Measurements from ENCODE around the gene CBARP. TPM values are rescaled to one million over a fixed set of nuclear protein-coding genes. Genes with fewer than 3 reads are reported as not detected.
A peak's percentile ranks its signal among the peaks of the same experiment; 100 is the strongest.

CBARP gene
- total RNA-seq, 1 experiment from 2014 or later = 23.8 TPM

DNA sequence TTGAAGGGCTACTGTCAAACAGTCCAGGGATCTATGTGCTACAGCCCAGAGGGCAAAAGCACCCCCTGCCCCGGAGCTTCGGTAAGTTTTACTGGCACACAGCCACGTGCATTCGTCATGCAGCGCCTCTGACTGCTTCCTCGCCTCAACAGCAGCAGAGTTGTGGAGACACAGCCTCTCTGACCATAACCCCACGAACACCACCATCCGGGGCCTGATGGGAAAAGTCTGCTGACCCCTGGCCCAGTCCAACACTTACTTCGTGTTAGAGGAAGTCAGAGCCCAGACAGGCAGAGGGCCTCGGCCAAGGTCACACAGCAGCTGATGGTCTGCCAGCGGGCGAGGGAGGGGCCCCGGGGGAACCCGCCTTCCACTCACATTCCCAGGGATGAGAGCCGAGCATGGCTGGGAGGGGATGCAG lies 5.1 kb downstream of the CBARP start (continued):
- no peak for TF ChIP-seq SP1 (IDR thresholded peaks at IDR 0.05; ENCODE audit: low read depth)
- TF ChIP-seq, protein P1, sequence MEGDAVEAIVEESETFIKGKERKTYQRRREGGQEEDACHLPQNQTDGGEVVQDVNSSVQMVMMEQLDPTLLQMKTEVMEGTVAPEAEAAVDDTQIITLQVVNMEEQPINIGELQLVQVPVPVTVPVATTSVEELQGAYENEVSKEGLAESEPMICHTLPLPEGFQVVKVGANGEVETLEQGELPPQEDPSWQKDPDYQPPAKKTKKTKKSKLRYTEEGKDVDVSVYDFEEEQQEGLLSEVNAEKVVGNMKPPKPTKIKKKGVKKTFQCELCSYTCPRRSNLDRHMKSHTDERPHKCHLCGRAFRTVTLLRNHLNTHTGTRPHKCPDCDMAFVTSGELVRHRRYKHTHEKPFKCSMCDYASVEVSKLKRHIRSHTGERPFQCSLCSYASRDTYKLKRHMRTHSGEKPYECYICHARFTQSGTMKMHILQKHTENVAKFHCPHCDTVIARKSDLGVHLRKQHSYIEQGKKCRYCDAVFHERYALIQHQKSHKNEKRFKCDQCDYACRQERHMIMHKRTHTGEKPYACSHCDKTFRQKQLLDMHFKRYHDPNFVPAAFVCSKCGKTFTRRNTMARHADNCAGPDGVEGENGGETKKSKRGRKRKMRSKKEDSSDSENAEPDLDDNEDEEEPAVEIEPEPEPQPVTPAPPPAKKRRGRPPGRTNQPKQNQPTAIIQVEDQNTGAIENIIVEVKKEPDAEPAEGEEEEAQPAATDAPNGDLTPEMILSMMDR (IDR thresholded peaks at IDR 0.05 in 2 of 3, conservative IDR thresholded peaks at IDR 0.05 in 1 of 3; ENCODE audit: borderline replicate concordance in 1 of 3, insufficient read depth in 1 of 3, low read depth in 2 of 3, low read length in 2 of 3) = no peak
- no peak for TF ChIP-seq SIN3A (IDR thresholded peaks at IDR 0.05; ENCODE audit: low read depth)
- TF ChIP-seq YY1 (IDR thresholded peaks at IDR 0.05; ENCODE audit: extremely low read depth, insufficient replicate concordance, low read depth, low read length) = no peak

DNA sequence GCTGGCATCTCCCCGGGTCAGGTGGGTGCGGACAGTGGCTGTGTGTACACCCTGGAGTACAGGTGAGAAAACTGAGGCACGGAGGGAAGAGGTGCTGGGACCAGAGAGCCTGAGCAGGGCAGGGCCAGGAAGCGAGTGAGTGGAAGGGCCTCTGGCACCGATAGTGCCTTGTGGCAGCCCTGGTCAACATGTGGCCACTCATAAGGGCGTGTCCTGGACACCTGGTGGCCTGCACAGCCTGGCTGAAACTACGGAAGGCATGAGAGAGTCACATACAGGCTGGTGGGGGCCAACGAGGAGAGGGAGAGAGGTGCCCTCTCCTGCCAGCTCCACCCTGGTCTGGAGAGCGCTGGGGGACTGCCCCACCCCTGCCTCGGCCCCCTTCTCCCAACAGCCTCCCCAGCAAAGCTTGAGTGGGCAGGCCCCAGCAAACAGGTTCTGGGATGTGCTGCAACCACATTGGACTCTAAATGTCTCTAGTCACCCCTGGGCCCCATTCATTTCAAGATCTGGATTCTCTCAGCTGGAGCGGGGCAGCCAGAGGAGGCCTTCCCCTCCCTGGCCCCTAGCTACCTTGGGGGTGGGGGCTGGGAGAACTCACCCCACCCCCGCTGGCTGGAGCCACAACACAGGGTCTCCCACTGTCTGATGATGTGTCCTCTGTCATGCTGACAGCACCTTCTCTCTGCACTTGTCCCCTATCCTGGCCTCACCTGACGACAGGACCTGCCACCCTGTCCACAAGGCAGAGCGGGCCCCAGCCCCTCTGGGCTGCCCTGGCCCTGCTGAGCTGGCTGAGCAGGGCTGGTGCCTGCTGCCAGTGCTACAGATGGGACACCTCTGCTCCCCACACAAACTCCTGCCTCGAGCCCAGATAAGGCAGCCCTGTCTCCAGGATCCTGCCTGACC lies 5.8 kb downstream of the CBARP start:
- no peak for DNase-seq (ENCODE audit: low read depth, low spot score)
- BruUV-seq (replicated peaks) = no TSS peak
- peaks cover 3 to 16% of the 10 kb centered on the region in 2 experiments; a peak in 3 of 4 replicates for H3K36me3 ChIP-seq (ENCODE audit: control insufficient read depth in 1 of 2, insufficient read depth in 2 of 2, low read length in 2 of 2)
- no peak overlapping the region for H3K9ac ChIP-seq (ENCODE audit: low read length)
- no peak overlapping the region for H2AFZ ChIP-seq (ENCODE audit: low read depth, low read length, poor library complexity, severe bottlenecking)
- no peaks in the 10 kb centered on the region for H3K9me2 ChIP-seq (ENCODE audit: insufficient read depth)
- ATAC-seq = no peak
- ChIA-PET RAD21 (ENCODE audit: low non-redundant PET in 1 of 2, low total read pairs in 2 of 2, uncharacterized antibody in 2 of 2, unreplicated experiment in 2 of 2) (no interaction called here), CTCF (no interaction called here), POLR2A (no interaction called here)
- intact Hi-C loops (cut with micrococcal nuclease) = no loop called here
- TF ChIP-seq POLR2AphosphoS5 (IDR thresholded peaks at IDR 0.05; ENCODE audit: low read depth, low read length) = no peak
- H3K4me2 ChIP-seq (ENCODE audit: low read length) = no peak overlapping the region
- no peaks in the 10 kb centered on the region for H4K20me1 ChIP-seq (ENCODE audit: insufficient read depth)
- peak overlapping the region; percentile 27; the same call in 1 of the 2 replicates for H3K27ac ChIP-seq (ENCODE audit: low read depth, low read length)
- no peaks in the 10 kb centered on the region for H3K9me3 ChIP-seq (ENCODE audit: control insufficient read depth in 1 of 2, insufficient read depth in 1 of 2, low read depth in 1 of 2, low read length in 2 of 2)
- H3K79me2 ChIP-seq (ENCODE audit: insufficient read depth, low read length) = peaks cover 16% of the 10 kb centered on the region; the same call in 1 of the 2 replicates
- no peak overlapping the region for H3K4me3 ChIP-seq (replicated peaks in 1 of 2; ENCODE audit: low read depth in 1 of 2, low read length in 2 of 2)
- no peaks in the 10 kb centered on the region for H3K27me3 ChIP-seq (ENCODE audit: insufficient read depth, low read length)
- H3K4me1 ChIP-seq (ENCODE audit: control insufficient read depth in 1 of 2, insufficient read depth in 2 of 2, low read length in 2 of 2) = peaks cover 23 to 42% of the 10 kb centered on the region in 2 experiments
